ENCODE data around the gene MYO1D.

MYO1D gene

GRCh38 chr17:32877164-32877764 lies 340 bp upstream of the MYO1D start:
- Mint-ChIP-seq H3K9me3 (ENCODE audit: low read depth) (no peaks in the 10 kb centered on the region), H3K4me3 (peak overlapping the region; percentile 82), H3K27ac (peak overlapping the region; percentile 50), H3K4me1 (ENCODE audit: low read depth) (peaks cover 13% of the 10 kb centered on the region), H3K36me3 (peaks cover 2% of the 10 kb centered on the region), H3K27me3 (no peaks in the 10 kb centered on the region)

GRCh38 chr17:32875923-32876416 lies 954 bp downstream of the MYO1D start:
- no peaks in the 10 kb centered on the region for H3K9me3 Mint-ChIP-seq (ENCODE audit: low read depth)
- peak overlapping the region; percentile 95 for H3K4me3 Mint-ChIP-seq
- H3K4me1 Mint-ChIP-seq (ENCODE audit: low read depth): peaks cover 13% of the 10 kb centered on the region
- H3K27me3 Mint-ChIP-seq: no peaks in the 10 kb centered on the region
- peaks cover 2% of the 10 kb centered on the region for H3K36me3 Mint-ChIP-seq
- H3K27ac Mint-ChIP-seq: peak overlapping the region; percentile 86

- Mint-ChIP-seq H3K36me3 (peaks cover 2% of the 10 kb centered on the region), H3K27ac (no peak overlapping the region), H3K9me3 (ENCODE audit: low read depth) (no peaks in the 10 kb centered on the region), H3K4me1 (ENCODE audit: low read depth) (peaks cover 13% of the 10 kb centered on the region), H3K4me3 (peak overlapping the region; percentile 95), H3K27me3 (no peaks in the 10 kb centered on the region)
Measured at GRCh38 chr17:32875230-32875917, 1.6 kb downstream of the MYO1D start.

- peaks cover 13% of the 10 kb centered on the region for H3K4me1 Mint-ChIP-seq (ENCODE audit: low read depth)
- H3K9me3 Mint-ChIP-seq (ENCODE audit: low read depth): no peaks in the 10 kb centered on the region
- no peak overlapping the region for H3K4me3 Mint-ChIP-seq
- H3K36me3 Mint-ChIP-seq: no peaks in the 10 kb centered on the region
- H3K27ac Mint-ChIP-seq: no peak overlapping the region
- H3K27me3 Mint-ChIP-seq: no peaks in the 10 kb centered on the region
Measured at GRCh38 chr17:32873114-32873513, 3.8 kb downstream of the MYO1D start.

- no peaks in the 10 kb centered on the region for H3K36me3 Mint-ChIP-seq
- H3K4me1 Mint-ChIP-seq (ENCODE audit: low read depth): peaks cover 8% of the 10 kb centered on the region
- no peaks in the 10 kb centered on the region for H3K9me3 Mint-ChIP-seq (ENCODE audit: low read depth)
- H3K27ac Mint-ChIP-seq: no peak overlapping the region
- H3K4me3 Mint-ChIP-seq: no peak overlapping the region
- H3K27me3 Mint-ChIP-seq: no peaks in the 10 kb centered on the region
Measured at GRCh38 chr17:32871746-32872145, 5.2 kb downstream of the MYO1D start.

GRCh38 chr17:32870969-32871368 lies 6.0 kb downstream of the MYO1D start:
- peaks cover 3% of the 10 kb centered on the region for H3K27me3 Mint-ChIP-seq

GRCh38 chr17:32870027-32870670 lies 6.8 kb downstream of the MYO1D start:
- peaks cover 3% of the 10 kb centered on the region for H3K27me3 Mint-ChIP-seq
- H3K27ac Mint-ChIP-seq: no peak overlapping the region
- no peaks in the 10 kb centered on the region for H3K36me3 Mint-ChIP-seq
- no peaks in the 10 kb centered on the region for H3K9me3 Mint-ChIP-seq (ENCODE audit: low read depth)
- H3K4me1 Mint-ChIP-seq (ENCODE audit: low read depth): peaks cover 1% of the 10 kb centered on the region
- no peak overlapping the region for H3K4me3 Mint-ChIP-seq

More at GRCh38 chr17:32870969-32871368, 6.0 kb downstream of the MYO1D start:
- Mint-ChIP-seq H3K4me3 (no peak overlapping the region), H3K36me3 (no peaks in the 10 kb centered on the region), H3K27ac (no peak overlapping the region), H3K4me1 (ENCODE audit: low read depth) (peaks cover 6% of the 10 kb centered on the region), H3K9me3 (ENCODE audit: low read depth) (no peaks in the 10 kb centered on the region)

- H3K36me3 Mint-ChIP-seq: no peaks in the 10 kb centered on the region
- no peak overlapping the region for H3K4me3 Mint-ChIP-seq
- no peaks in the 10 kb centered on the region for H3K9me3 Mint-ChIP-seq (ENCODE audit: low read depth)
- no peaks in the 10 kb centered on the region for H3K4me1 Mint-ChIP-seq (ENCODE audit: low read depth)
- H3K27ac Mint-ChIP-seq: no peak overlapping the region
- H3K27me3 Mint-ChIP-seq: peaks cover 3% of the 10 kb centered on the region
Measured at GRCh38 chr17:32869345-32870026, 7.4 kb downstream of the MYO1D start.

- H3K36me3 Mint-ChIP-seq: no peaks in the 10 kb centered on the region
- H3K4me1 Mint-ChIP-seq (ENCODE audit: low read depth): peaks cover 1% of the 10 kb centered on the region
- H3K9me3 Mint-ChIP-seq (ENCODE audit: low read depth): no peaks in the 10 kb centered on the region
- no peak overlapping the region for H3K4me3 Mint-ChIP-seq
- peaks cover 12% of the 10 kb centered on the region for H3K27me3 Mint-ChIP-seq
- H3K27ac Mint-ChIP-seq: no peak overlapping the region
Measured at GRCh38 chr17:32865141-32865540, 11.8 kb downstream of the MYO1D start.

GRCh38 chr17:32863559-32863958 lies 13.4 kb downstream of the MYO1D start:
- no peak overlapping the region for H3K27ac Mint-ChIP-seq
- H3K27me3 Mint-ChIP-seq: peaks cover 12% of the 10 kb centered on the region
- no peaks in the 10 kb centered on the region for H3K9me3 Mint-ChIP-seq (ENCODE audit: low read depth)
- peaks cover 1% of the 10 kb centered on the region for H3K4me1 Mint-ChIP-seq (ENCODE audit: low read depth)
- H3K4me3 Mint-ChIP-seq: no peak overlapping the region
- no peaks in the 10 kb centered on the region for H3K36me3 Mint-ChIP-seq

- Mint-ChIP-seq H3K36me3 (no peaks in the 10 kb centered on the region), H3K27ac (no peak overlapping the region), H3K27me3 (peaks cover 12% of the 10 kb centered on the region), H3K4me1 (ENCODE audit: low read depth) (peaks cover 1% of the 10 kb centered on the region), H3K4me3 (no peak overlapping the region), H3K9me3 (ENCODE audit: low read depth) (no peaks in the 10 kb centered on the region)
Measured at GRCh38 chr17:32862940-32863339, 14.0 kb downstream of the MYO1D start.

- peaks cover 1% of the 10 kb centered on the region for H3K4me1 Mint-ChIP-seq (ENCODE audit: low read depth)
- peaks cover 14% of the 10 kb centered on the region for H3K27me3 Mint-ChIP-seq
- H3K9me3 Mint-ChIP-seq (ENCODE audit: low read depth): no peaks in the 10 kb centered on the region
- peaks cover 3% of the 10 kb centered on the region for H3K36me3 Mint-ChIP-seq
- H3K4me3 Mint-ChIP-seq: no peak overlapping the region
- H3K27ac Mint-ChIP-seq: no peak overlapping the region
Measured at GRCh38 chr17:32861981-32862380, 14.9 kb downstream of the MYO1D start.

GRCh38 chr17:32859857-32860525 lies 16.9 kb downstream of the MYO1D start:
- Mint-ChIP-seq H3K9me3 (ENCODE audit: low read depth) (no peaks in the 10 kb centered on the region), H3K27me3 (peaks cover 11% of the 10 kb centered on the region), H3K4me1 (ENCODE audit: low read depth) (peaks cover 1% of the 10 kb centered on the region), H3K36me3 (peaks cover 3% of the 10 kb centered on the region), H3K4me3 (no peak overlapping the region), H3K27ac (no peak overlapping the region)

- Mint-ChIP-seq H3K9me3 (ENCODE audit: low read depth) (no peaks in the 10 kb centered on the region), H3K4me1 (ENCODE audit: low read depth) (peaks cover 1% of the 10 kb centered on the region), H3K4me3 (no peak overlapping the region), H3K36me3 (peaks cover 3% of the 10 kb centered on the region), H3K27ac (no peak overlapping the region), H3K27me3 (peaks cover 13% of the 10 kb centered on the region)
Measured at GRCh38 chr17:32855620-32856019, 21.3 kb downstream of the MYO1D start.

Data from activated naive CD8-positive, alpha-beta T cell (primary cell).